ENCODE results near the gene BRSK1.

The BRSK1 gene

DNA sequence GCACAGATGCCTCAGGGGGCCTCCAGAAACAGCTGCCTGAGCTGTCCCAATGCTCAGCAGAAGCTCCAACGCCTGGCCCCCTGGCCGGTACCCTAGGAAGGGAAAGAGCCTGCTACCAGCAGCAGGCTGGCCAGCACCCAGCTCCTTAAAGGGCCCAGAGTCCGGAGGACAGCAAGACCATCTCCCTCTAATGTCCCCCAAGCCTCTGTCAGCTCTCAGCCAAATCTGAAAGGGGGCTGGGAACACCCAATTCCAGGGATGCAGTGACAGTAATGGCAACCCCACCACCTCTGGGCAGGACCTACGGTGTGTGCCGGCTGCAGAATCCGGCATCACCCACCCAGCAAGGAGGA is 29.2 kb upstream of the BRSK1 start:
- H3K4me3 ChIP-seq (ENCODE audit: low read depth, low read length), result no peak overlapping the region
- no peak for DNase-seq (ENCODE audit: low read depth)
- TF ChIP-seq, protein P1, sequence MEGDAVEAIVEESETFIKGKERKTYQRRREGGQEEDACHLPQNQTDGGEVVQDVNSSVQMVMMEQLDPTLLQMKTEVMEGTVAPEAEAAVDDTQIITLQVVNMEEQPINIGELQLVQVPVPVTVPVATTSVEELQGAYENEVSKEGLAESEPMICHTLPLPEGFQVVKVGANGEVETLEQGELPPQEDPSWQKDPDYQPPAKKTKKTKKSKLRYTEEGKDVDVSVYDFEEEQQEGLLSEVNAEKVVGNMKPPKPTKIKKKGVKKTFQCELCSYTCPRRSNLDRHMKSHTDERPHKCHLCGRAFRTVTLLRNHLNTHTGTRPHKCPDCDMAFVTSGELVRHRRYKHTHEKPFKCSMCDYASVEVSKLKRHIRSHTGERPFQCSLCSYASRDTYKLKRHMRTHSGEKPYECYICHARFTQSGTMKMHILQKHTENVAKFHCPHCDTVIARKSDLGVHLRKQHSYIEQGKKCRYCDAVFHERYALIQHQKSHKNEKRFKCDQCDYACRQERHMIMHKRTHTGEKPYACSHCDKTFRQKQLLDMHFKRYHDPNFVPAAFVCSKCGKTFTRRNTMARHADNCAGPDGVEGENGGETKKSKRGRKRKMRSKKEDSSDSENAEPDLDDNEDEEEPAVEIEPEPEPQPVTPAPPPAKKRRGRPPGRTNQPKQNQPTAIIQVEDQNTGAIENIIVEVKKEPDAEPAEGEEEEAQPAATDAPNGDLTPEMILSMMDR (conservative IDR thresholded peaks at IDR 0.05; ENCODE audit: low read depth, low read length), result no peak

DNA sequence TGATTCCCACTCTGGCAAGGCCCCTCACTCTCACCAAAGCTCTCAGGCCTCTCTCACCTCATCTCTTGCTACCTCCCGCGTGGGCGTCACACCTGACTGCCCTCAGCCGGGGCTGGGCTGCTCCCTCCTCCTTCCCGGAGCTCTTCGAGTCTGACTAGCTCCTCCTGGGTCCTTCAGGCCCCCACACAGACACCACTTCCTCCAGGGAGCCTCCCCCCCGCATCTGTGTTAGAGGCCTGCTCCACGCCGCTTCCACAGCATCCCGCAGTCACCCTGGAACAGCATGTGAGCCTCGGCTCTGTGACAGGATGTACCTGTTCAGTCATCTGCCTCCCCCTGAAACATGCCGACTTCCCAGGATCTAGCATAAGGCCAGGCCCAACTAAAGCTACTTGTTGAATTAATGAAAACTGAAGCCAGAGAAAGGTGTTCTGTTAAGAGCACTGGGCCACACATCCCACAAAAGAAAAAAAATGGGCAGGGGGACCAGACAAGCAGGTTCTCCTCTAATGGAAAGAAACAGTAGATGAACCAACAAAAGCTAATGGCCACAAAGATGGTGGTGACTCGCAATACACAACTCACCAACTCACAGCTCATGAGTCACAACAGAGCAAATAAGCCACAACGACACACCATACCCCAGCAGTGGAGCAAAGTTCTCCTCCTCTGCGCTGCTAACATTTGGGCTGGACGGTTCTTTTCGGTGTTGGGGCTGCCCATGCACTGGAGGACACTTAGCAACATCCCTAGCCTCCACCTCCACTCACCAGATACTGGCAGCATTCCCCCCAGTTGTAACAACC is 28.0 kb upstream of the BRSK1 start:
- TF ChIP-seq, protein P1 (conservative IDR thresholded peaks at IDR 0.05; ENCODE audit: low read depth, low read length), result no peak
- peak overlapping the region; percentile 8 for H3K4me3 ChIP-seq (ENCODE audit: low read depth, low read length)
- no peak for DNase-seq (ENCODE audit: low read depth)

DNA sequence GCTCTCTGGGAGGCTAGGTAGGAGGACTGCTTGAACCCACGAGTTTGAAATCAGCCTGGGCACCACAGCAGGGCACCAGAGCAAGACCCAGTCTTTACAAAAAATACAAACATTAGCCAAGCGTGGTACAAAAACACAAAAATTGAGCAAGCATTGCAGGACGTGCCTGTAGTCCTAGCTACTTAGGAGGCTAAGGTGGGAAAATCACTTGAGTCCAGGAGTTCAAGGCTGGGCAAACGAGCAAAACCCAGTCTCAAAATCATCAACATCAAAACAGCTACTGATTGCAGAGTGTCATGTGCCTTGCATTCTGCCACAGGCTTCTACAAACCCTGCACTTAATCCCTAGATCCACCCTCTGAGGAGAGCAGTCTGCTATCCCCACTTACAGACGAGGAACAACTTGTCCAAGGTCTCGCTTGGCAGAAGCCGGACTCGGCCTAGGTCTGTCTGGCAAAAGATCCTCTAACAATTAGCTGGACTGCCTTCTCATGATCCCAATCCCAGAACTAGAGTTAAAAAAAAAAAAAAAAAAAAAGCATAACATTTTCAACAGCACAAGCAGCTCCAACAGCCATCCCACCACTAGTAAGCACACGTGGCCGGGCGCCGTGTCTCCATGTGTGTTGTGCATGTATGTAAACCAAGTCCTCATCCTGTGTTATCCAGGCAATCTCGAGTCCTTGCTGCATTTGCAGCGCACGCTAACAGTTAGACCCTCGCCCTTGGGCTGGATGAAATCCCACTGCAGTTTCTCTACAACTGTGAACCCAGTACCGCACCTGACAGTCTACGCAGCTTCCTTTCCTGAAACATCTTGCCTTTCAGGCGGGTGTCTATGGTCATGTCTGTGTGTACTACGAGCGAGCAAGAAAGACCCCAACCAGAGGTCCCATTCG is 27.0 kb upstream of the BRSK1 start:
- TF ChIP-seq, protein P1 (conservative IDR thresholded peaks at IDR 0.05; ENCODE audit: low read depth, low read length), result no peak
- DNase-seq (ENCODE audit: low read depth), result peak; percentile 13
- H3K4me3 ChIP-seq (ENCODE audit: low read depth, low read length), result peak overlapping the region; percentile 95

DNA sequence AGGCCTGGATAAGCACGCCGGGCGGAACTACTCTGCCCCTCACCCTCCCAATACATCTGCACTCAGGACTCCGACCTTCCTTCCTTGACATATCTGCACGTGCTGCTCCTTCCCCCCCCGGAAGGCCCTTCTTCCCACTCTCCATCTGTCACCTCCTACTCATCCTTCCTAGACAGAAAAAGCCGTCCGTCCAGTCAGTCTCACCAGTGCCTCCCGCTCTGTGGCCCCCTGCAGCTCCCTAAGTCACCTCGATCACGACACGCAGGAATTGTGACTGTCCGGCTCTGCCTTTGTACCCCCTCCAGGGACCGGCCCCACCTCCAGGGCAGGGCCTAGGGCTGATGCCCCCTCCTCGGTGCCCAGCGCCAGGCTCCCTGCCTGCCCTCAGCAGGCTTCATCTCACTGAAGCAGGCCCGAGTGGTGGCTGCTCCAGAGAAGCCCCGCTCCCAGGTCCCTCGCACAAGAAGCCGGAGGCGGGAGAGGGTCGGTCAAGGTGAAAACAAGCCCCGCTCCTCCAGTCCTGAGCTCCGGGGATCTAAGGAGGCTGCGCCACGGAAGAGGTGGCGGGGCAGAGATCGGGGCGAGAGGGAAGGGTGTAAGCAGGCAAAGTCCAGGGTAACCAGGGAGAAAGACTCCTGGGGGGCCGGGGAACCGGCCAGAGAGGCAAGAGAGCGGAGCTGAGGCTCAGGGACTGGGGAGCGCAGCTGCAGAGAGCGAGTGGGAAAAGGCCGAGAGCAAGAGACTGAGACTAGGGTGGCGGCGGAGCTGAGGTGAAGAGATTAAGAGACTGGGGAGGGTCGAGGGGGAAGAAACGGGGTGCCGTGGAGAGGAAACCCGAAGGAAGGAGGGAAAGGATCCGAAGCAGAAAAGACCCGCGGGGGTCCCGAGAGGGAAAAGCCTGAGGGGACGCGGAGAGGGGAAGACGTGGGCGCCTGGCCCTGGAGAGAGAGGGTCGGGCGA is 26.1 kb upstream of the BRSK1 start:
- DNase-seq (ENCODE audit: low read depth), result peak; percentile 26
- peak overlapping the region; percentile 95 for H3K4me3 ChIP-seq (ENCODE audit: low read depth, low read length)
- TF ChIP-seq, protein P1 (conservative IDR thresholded peaks at IDR 0.05; ENCODE audit: low read depth, low read length), result no peak

DNA sequence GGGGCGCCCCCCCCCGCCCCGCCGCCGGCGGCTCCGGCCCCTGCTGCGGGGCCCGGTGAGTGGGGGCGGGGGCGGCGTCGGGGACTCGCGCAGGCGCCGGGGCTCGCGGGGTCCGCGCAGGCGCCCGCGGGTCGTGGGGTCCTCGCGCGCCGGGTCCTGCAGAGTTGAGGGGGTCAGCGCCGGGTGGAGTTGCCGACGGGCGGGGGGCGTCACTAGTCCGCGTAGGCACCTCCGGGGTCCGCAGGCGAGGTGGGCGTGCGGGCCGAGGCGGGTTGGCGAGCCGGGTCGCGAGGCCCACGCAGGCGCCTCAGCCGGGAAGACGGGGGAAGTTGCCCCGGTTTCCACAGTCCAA is 25.3 kb upstream of the BRSK1 start:
- DNase-seq (ENCODE audit: low read depth), result no peak
- peak overlapping the region; percentile 95 for H3K4me3 ChIP-seq (ENCODE audit: low read depth, low read length)
- TF ChIP-seq, protein P1 (conservative IDR thresholded peaks at IDR 0.05; ENCODE audit: low read depth, low read length), result no peak

DNA sequence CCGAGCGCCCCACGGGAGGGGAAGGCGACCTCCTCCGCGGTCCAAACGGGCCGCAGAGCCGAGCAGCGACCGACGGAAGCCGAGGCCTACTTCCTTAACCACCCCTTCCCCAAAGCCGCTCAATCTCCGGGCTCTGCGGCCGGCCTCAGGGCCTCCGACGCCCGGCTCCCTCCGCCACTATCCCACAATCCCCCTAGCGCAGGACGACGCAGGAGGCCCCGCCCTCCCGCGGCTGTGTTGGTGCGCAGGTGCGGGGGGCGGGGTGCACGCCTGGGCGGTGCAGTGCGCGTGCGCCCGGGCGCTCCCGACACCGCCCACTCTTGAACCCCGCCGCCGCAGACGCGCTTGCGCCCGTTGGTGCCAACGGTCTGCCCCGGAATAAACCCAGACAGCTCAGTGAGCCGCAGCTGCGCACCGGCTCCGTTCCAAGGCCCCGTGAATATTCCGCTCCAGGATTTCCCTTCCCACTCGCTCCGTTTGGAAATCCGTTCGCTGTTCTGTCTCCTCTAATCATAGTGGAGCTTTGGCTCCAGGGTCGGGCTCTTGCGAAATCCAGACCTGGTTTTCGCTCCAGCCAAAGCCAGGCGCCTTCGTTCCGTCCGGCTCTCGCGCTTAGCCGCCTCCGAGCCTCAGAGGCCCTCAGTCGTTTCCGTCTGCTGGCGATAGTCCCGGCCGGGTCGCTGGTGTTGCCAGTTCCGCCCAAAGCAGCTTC is 24.8 kb upstream of the BRSK1 start, which contains the start of gene PPP6R1:
Gene PPP6R1 (minus strand): TSS at position 190 of the 712 bp plus-strand sequence. CDS start 11,914 bp downstream, outside the sequence.
- H3K4me3 ChIP-seq (ENCODE audit: low read depth, low read length), result peak within 1 kb of the TSS; percentile 95
- TF ChIP-seq, protein P1 (conservative IDR thresholded peaks at IDR 0.05; ENCODE audit: low read depth, low read length), result no peak
- peak; percentile 100 for DNase-seq (ENCODE audit: low read depth)

Data from choroid plexus epithelial cell (primary cell).